KMS-11 (cell line): ENCODE data around the gene CNTNAP5.

Source experiments
- H2AFZ ChIP-seq: fragments of 200-600 bp; sonication (generic); 2 replicates; pipeline ENCODE4 v1.6.1; 2016; ENCODE audit warnings: antibody characterized with exemption, mixed run types, low read depth
- H3K27ac ChIP-seq: fragments of 200-600 bp; sonication (generic); 2 replicates; pipeline ENCODE4 v1.6.1; 2016; ENCODE audit warnings: mild to moderate bottlenecking, mixed run types
- H3K27me3 ChIP-seq: fragments of 200-600 bp; sonication (generic); 2 replicates; pipeline ENCODE4 v1.6.1; 2017; ENCODE audit warnings: mild to moderate bottlenecking, low read depth, mixed run types, moderate library complexity; ENCODE audit not compliant: insufficient read depth
- H3K36me3 ChIP-seq: fragments of 200-600 bp; sonication (generic); 2 replicates; pipeline ENCODE4 v1.6.1; 2017; ENCODE audit warnings: mild to moderate bottlenecking, mixed run types; ENCODE audit not compliant: insufficient read depth
- H3K4me1 ChIP-seq: fragments of 200-600 bp; sonication (generic); 2 replicates; pipeline ENCODE4 v1.6.1; 2016; ENCODE audit warnings: mild to moderate bottlenecking, low read depth, mixed run types; ENCODE audit not compliant: poor library complexity, severe bottlenecking
- H3K4me2 ChIP-seq: fragments of 200-600 bp; sonication (generic); 2 replicates; pipeline ENCODE4 v1.7.0; 2016; ENCODE audit warnings: mild to moderate bottlenecking, mixed run types
- H3K4me3 ChIP-seq: fragments of 200-600 bp; sonication (generic); IDR thresholded peaks from 2 replicates; pipeline ENCODE4 v1.6.1; 2017; ENCODE audit warnings: low read depth, low read length, mixed read lengths; ENCODE audit not compliant: insufficient read depth
- H3K79me2 ChIP-seq: fragments of 200-600 bp; sonication (generic); 2 replicates; pipeline ENCODE4 v1.6.1; 2016; ENCODE audit warnings: low read depth, mixed run types; ENCODE audit not compliant: insufficient read depth
- H3K9ac ChIP-seq: fragments of 200-600 bp; sonication (generic); 2 replicates; pipeline ENCODE4 v1.6.1; 2016; ENCODE audit warnings: mild to moderate bottlenecking, mixed run types
- H4K20me1 ChIP-seq: fragments of 200-600 bp; sonication (generic); 2 replicates; pipeline ENCODE4 v1.6.1; 2016; ENCODE audit warnings: mild to moderate bottlenecking, mixed run types; ENCODE audit not compliant: insufficient read depth
- TF ChIP-seq, protein P1 (sequence below): fragments of 200-600 bp; sonication (generic); conservative IDR thresholded peaks from 2 replicates; pipeline ENCODE4 v1.6.1; 2017; ENCODE audit warnings: low read depth, mild to moderate bottlenecking, antibody characterized with exemption, low read length, moderate library complexity, mixed read lengths

CNTNAP5 gene

GRCh38 chr2:124482044-124482443 lies 457.0 kb downstream of the CNTNAP5 start:
- H3K4me1 ChIP-seq, result no peaks in the 10 kb centered on the region
- no peak overlapping the region for H3K27ac ChIP-seq
- H4K20me1 ChIP-seq, result no peaks in the 10 kb centered on the region
- TF ChIP-seq, protein P1, sequence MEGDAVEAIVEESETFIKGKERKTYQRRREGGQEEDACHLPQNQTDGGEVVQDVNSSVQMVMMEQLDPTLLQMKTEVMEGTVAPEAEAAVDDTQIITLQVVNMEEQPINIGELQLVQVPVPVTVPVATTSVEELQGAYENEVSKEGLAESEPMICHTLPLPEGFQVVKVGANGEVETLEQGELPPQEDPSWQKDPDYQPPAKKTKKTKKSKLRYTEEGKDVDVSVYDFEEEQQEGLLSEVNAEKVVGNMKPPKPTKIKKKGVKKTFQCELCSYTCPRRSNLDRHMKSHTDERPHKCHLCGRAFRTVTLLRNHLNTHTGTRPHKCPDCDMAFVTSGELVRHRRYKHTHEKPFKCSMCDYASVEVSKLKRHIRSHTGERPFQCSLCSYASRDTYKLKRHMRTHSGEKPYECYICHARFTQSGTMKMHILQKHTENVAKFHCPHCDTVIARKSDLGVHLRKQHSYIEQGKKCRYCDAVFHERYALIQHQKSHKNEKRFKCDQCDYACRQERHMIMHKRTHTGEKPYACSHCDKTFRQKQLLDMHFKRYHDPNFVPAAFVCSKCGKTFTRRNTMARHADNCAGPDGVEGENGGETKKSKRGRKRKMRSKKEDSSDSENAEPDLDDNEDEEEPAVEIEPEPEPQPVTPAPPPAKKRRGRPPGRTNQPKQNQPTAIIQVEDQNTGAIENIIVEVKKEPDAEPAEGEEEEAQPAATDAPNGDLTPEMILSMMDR, result no peak
- no peaks in the 10 kb centered on the region for H3K36me3 ChIP-seq
- H3K79me2 ChIP-seq, result no peaks in the 10 kb centered on the region
- no peaks in the 10 kb centered on the region for H3K27me3 ChIP-seq
- no peak overlapping the region for H3K4me2 ChIP-seq
- H2AFZ ChIP-seq, result no peak overlapping the region
- no peak overlapping the region for H3K4me3 ChIP-seq
- no peak overlapping the region for H3K9ac ChIP-seq

- no peaks in the 10 kb centered on the region for H3K36me3 ChIP-seq
- no peaks in the 10 kb centered on the region for H3K27me3 ChIP-seq
- no peak overlapping the region for H2AFZ ChIP-seq
Measured at GRCh38 chr2:124482551-124482950, 457.5 kb downstream of the CNTNAP5 start.

GRCh38 chr2:124485659-124486058 lies 460.6 kb downstream of the CNTNAP5 start:
- no peak overlapping the region for H3K9ac ChIP-seq
- no peak overlapping the region for H3K4me3 ChIP-seq
- TF ChIP-seq, protein P1, result no peak
- no peak overlapping the region for H3K27ac ChIP-seq
- no peak overlapping the region for H2AFZ ChIP-seq
- H3K27me3 ChIP-seq, result no peaks in the 10 kb centered on the region
- no peaks in the 10 kb centered on the region for H3K4me1 ChIP-seq
- H3K79me2 ChIP-seq, result no peaks in the 10 kb centered on the region
- H4K20me1 ChIP-seq, result no peaks in the 10 kb centered on the region
- no peaks in the 10 kb centered on the region for H3K36me3 ChIP-seq
- no peak overlapping the region for H3K4me2 ChIP-seq

More at GRCh38 chr2:124482551-124482950, 457.5 kb downstream of the CNTNAP5 start:
- Histone ChIP-seq H3K79me2 (no peaks in the 10 kb centered on the region), H3K9ac (no peak overlapping the region), H3K4me1 (no peaks in the 10 kb centered on the region), H3K4me3 (no peak overlapping the region), H3K4me2 (no peak overlapping the region), H4K20me1 (no peaks in the 10 kb centered on the region), H3K27ac (no peak overlapping the region)
- TF ChIP-seq, protein P1, result no peak

GRCh38 chr2:124489686-124490085 lies 464.6 kb downstream of the CNTNAP5 start:
- no peaks in the 10 kb centered on the region for H4K20me1 ChIP-seq
- no peak overlapping the region for H3K9ac ChIP-seq
- TF ChIP-seq, protein P1, result no peak
- H3K27ac ChIP-seq, result no peak overlapping the region
- no peaks in the 10 kb centered on the region for H3K4me1 ChIP-seq
- no peak overlapping the region for H3K4me2 ChIP-seq
- H2AFZ ChIP-seq, result no peak overlapping the region
- no peak overlapping the region for H3K4me3 ChIP-seq
- H3K79me2 ChIP-seq, result no peaks in the 10 kb centered on the region
- no peaks in the 10 kb centered on the region for H3K27me3 ChIP-seq
- H3K36me3 ChIP-seq, result no peaks in the 10 kb centered on the region
